ENCODE measurements around the gene CLEC11A. TPM values are rescaled to one million over a fixed set of nuclear protein-coding genes. Genes with fewer than 3 reads are reported as not detected.

The CLEC11A gene
- total RNA-seq: 1 to 10 TPM; 1.7 to 9.9 (median 5.0) TPM
- long read RNA-seq, partial matches to known transcripts: 0 of 3 reads
- long read RNA-seq, other reads (novel, unspliced or antisense): 2 of 3 reads

- DNase-seq (no peak), ATAC-seq (peak in 1 of 4 donors; percentile 1)
- no peak for TF ChIP-seq CTCF (IDR thresholded peaks at IDR 0.05)
- no peak for TF ChIP-seq POLR2A (IDR thresholded peaks at IDR 0.05)
- Histone ChIP-seq H3K36me3 (no peaks in the 10 kb centered on the region), H3K9me3 (no peaks in the 10 kb centered on the region), H3K4me3 (peak within 1 kb of the TSS; percentile 25 to 67 (median 44)), H3K27ac (peak within 1 kb of the TSS in 1 of 3 donors; percentile 51), H3K27me3 (no peaks in the 10 kb centered on the region), H3K4me1 (peaks cover 0 to 4% (median 0%) of the 10 kb centered on the region in 4 donors)
- 14% methylated on average over 15 of the region's 15 CpGs for WGBS (ENCODE audit: insufficient coverage, low coverage, low lambda C conversion rate, missing lambda C conversion rate)
- intact Hi-C loops (cut with DNase I): no loop called here
These were observed at the start of gene CLEC11A for GRCh38 chr19:50723069-50723468. Gene CLEC11A, plus strand, starts transcription at chr19:50723364. Its CDS starts 162 bp downstream, at chr19:50723526.

- WGBS (ENCODE audit: insufficient coverage, low coverage, low lambda C conversion rate, missing lambda C conversion rate): 20% methylated on average over 1 of the region's 1 CpG
- TF ChIP-seq CTCF (IDR thresholded peaks at IDR 0.05): no peak
- TF ChIP-seq POLR2A (IDR thresholded peaks at IDR 0.05): no peak
- no peaks in the 10 kb centered on the region for H3K9me3 ChIP-seq
- no peak overlapping the region for H3K4me3 ChIP-seq
- ATAC-seq (no peak), DNase-seq (no peak)
- no peak overlapping the region for H3K27ac ChIP-seq
- no peaks in the 10 kb centered on the region for H3K36me3 ChIP-seq
- no peaks in the 10 kb centered on the region for H3K4me1 ChIP-seq
- no peaks in the 10 kb centered on the region for H3K27me3 ChIP-seq
- intact Hi-C loops (cut with DNase I): no loop called here
These were observed 46.5 kb upstream of the CLEC11A start for GRCh38 chr19:50676625-50677197.

GRCh38 chr19:50677636-50678035, 45.5 kb upstream of the CLEC11A start:
- Histone ChIP-seq H3K4me1 (no peaks in the 10 kb centered on the region), H3K36me3 (no peaks in the 10 kb centered on the region), H3K27me3 (no peaks in the 10 kb centered on the region), H3K27ac (no peak overlapping the region), H3K9me3 (no peaks in the 10 kb centered on the region), H3K4me3 (no peak overlapping the region)
- intact Hi-C loops (cut with DNase I): no loop called here
- ATAC-seq (no peak), DNase-seq (no peak)
- TF ChIP-seq POLR2A (IDR thresholded peaks at IDR 0.05): no peak
- no peak for TF ChIP-seq CTCF (IDR thresholded peaks at IDR 0.05)
- 46% methylated on average over 5 of the region's 5 CpGs for WGBS (ENCODE audit: insufficient coverage, low coverage, low lambda C conversion rate, missing lambda C conversion rate)

- no peaks in the 10 kb centered on the region for H3K4me1 ChIP-seq
- TF ChIP-seq POLR2A (IDR thresholded peaks at IDR 0.05) (no peak), CTCF (IDR thresholded peaks at IDR 0.05) (no peak)
- WGBS (ENCODE audit: insufficient coverage, low coverage, low lambda C conversion rate, missing lambda C conversion rate): 39% methylated on average over 3 of the region's 3 CpGs
- ATAC-seq (no peak), DNase-seq (no peak)
- no peak overlapping the region for H3K4me3 ChIP-seq
- no peaks in the 10 kb centered on the region for H3K27me3 ChIP-seq
- no peak overlapping the region for H3K27ac ChIP-seq
- H3K36me3 ChIP-seq: no peaks in the 10 kb centered on the region
- H3K9me3 ChIP-seq: no peaks in the 10 kb centered on the region
- intact Hi-C loops (cut with DNase I): no loop called here
These were observed 44.8 kb upstream of the CLEC11A start for GRCh38 chr19:50678323-50678722.

Measured in right lobe of liver (tissue), 6 donors.